GM21529 (cell line): ENCODE results near the gene CCDC78.
"Not testable (repeated sequence)": the region's sequence is repeated elsewhere in the genome, so short reads cannot be mapped to it uniquely, and the experiment has no call there.

ENCODE experiments used
- ATAC-seq: cut with Tn5 transposase; IDR thresholded peaks from one replicate; pipeline ENCODE4 v1.9.1; 2021; ENCODE audit not compliant: unreplicated experiment

CCDC78 gene

DNA sequence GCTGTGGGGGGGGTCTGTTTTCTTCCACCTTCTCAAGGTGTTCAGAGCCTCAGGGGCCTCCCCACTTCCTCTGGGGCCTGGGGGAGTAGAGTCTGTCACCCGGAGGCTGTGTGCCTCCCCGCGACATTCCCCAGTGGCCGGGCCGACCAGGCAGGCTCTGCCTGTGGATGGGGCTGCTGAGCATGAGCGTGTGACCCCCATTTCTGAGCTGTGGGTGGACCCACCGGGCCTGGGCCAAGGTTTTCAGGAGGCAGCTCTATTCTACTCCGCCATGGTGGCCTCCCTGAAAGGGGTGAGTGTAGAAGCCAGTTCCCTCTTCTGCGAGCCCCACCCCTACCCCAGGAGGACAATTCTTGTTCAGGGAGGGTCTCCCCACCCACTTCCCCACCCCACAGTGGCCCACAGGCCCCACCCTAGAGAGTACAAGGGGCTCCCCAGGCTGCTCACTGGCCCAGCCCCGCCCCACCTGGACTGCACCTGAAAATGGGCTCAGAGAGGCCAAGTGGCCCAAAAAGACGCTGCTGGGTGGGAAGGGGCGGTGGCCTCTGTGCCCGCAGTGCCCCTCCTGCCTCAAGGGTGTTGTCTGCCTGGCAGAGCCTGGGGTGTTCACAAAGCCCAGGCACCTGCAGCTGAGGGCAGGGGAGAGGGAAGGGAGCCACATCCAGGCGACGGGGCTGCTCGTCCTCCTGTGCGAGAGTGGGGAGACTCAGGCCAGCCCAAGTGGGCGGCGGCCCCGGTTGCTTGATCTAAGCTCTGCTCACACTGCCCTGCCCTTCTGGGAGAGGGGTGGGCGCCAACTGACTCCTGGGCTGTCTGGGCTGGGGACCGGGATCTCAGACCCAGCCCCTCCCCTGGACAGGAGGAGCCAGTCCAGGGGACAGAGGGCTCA is 35.6 kb upstream of the CCDC78 start:
- ATAC-seq = no peak

GRCh38 chr16:760545-761343 is 34.5 kb upstream of the CCDC78 start, which contains the start of gene MSLN:
Gene MSLN (plus strand): TSS chr16:760734. CDS start chr16:762681, 1,947 bp downstream.
- ATAC-seq = no peak

- ATAC-seq = no peak
Measured at GRCh38 chr16:760065-760464, 33.8 kb upstream of the CCDC78 start.

DNA sequence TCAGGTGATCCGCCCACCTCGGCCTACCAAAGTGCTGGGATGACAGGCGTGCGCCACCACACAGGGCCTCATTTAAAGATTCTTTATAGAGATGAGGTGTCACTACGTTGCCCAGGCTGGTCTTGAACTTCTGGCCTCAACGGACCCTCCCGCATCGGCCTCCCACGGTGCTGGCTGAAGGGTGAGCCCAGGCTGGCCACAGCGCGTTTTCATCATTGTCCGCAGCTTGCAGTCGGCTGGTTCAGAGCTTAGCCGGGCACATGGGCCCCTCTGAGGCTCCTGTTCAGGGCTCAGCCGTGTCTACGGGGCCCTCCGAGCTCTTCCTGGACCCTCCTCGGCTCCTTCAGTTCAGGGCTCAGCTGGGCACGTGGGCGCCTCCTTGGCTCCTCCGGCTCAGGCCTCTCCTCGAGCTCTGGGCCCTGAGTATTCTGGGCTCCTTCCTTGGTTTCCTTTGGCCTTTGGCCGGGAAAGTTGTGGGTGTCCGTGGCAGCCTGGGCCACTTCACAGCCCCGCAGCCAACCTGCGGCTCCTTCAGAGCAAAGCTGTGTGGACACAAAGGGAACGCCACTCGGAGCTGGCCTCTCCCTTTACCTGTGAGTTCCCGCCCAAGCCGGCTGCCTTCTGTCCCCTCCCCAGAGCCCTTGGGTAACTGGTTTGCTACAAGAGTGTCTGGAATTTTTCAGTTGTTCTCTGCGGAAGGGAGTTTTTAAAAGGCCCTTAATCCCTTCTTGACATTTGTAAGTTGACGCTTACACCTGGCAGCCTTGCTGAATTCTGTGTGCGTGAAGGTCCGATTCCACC is 33.1 kb upstream of the CCDC78 start:
- no peak for ATAC-seq

DNA sequence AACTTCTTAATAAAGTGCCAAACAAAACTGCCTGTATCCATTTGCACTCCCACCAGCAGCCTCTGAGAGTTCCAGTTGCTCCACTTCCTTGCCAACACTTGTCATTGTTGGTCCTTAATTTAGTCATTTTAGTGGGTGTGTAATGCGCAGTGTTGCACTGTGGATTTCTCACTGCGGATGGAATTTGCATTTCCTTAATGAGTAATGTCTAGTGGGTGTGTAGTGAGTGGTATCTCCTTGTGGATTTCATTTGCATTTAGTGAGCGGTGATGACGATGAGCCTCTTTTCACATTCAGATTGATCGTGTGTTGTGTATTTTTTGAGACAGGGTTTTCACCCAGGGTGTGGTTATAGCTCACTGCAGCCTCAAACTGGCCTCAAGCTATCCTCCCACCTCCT is 30.2 kb upstream of the CCDC78 start:
- ATAC-seq = no peak

GRCh38 chr16:754656-755055 is 28.4 kb upstream of the CCDC78 start:
- no peak for ATAC-seq

GRCh38 chr16:754121-754607 is 27.9 kb upstream of the CCDC78 start:
- ATAC-seq = not testable (repeated sequence)

- ATAC-seq = no peak
Measured at GRCh38 chr16:752007-752312, 25.7 kb upstream of the CCDC78 start.

DNA sequence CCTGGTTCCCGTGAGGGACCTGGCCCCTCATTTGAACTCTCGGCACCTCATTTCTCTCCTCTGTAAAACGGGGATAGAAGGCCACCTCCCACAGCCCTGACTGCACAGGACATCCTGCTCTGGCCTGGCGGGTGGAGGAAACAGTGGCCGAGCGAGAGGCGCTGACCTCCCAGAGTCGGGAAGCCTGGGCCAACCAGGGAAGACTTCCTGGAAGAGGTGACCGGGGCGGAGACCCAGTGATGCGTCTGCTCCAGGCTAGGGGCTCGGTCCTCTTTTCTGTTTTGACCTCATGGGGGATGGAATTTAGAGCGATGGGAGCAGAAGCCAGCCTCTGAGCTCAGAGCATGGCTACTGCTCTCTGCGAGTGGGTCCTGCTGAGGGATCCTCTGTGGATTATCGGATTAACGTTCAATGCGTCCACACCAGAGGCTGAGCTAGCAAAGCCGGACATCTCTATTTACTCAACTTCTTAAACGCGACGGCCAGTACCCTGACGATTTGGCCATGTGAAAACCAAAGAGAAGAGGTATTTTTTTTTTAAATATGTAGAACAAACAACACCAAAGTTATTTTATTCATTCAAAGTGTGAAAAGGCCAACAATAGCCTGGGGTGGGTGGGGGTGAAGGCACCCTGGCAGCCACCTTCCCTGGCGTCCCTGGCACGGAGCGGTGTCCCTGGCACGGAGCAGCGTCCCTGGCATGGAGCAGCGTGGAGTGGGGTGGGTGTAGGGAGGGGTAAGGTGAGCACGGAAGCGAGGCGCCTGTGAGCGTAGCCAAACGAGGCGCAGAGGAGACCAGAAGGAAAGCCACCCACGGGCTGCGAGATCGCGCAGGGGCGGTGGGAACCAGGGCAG is 25.1 kb upstream of the CCDC78 start:
- no peak for ATAC-seq

- no peak for ATAC-seq
Measured at GRCh38 chr16:750485-750884, 24.2 kb upstream of the CCDC78 start.

DNA sequence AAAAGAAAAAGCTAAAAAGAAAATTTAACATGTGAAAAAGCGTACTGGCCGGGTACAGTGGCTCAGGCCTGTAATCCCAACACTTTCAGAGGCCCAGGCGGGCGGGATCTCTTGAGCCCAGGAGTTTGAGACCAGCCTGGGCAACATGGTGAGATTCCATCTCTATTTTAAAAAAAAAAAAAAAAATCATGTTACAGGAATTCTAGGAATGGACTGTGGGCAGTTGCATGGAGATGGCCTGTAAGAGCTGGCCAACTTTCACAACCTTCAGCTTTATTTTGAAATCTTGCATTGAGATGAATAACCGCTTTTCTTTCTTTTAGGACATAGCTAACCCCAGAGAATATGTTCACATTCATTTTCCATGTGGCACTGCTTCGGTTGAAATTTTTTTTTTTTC is 22.8 kb upstream of the CCDC78 start:
- no peak for ATAC-seq

GRCh38 chr16:747978-748746 is 21.9 kb upstream of the CCDC78 start:
- no peak for ATAC-seq

GRCh38 chr16:746637-747036 is 20.4 kb upstream of the CCDC78 start:
- ATAC-seq = no peak

DNA sequence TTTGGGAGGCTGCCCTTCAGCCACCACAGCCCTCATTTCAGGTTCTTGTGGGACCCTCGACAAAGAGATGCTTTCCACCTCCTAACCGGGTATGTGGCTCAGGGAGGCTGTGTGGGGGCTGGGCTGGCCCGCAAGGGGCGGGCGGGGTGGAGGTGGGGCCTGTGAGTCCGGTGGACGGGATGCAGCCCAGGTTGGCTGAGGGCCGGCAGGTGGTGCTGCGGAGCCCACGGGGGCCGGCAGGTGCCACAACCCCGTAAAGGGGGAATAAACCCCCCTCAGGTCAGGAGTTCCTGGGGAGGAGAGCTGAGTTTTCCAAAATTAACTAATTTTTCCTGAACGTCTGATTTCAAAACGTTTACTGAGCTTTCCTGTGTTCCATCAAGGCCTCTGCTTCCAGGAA is 19.5 kb upstream of the CCDC78 start:
- ATAC-seq = no peak

DNA sequence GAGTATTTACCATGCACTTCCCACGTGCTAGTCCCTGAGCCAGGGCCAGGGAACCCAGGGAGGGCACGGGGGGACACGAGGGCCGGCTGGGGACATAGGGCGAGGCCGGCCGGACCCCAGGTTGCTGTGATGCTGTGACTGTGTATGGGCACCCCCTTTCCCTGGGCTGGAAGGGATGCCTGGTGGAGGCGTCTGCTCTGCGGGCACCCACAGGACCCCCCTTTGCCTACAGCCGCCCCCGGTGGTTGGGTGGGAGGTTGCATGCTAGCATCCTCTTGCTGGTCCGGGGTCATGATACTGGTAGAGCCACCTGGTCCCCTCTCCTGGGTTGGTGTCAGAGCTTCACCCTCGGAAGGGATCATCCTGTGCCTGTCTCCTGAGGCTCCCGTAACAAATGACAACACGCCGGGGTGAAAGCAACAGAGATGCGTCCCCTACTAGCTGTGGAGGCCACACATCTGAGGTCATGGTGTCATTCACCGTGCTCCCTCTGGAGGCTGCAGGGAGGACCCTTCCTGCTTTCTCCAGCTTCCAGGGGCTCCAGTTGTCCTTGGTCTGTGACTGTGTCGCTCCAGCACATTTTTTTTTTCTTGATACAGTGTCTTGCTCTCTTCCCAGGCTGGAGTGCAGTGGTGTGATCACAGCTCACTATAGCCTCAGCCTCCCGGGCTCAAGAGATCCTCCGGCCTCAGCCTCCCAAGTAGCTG is 17.7 kb upstream of the CCDC78 start:
- no peak for ATAC-seq

- ATAC-seq = not testable (repeated sequence)
Measured at GRCh38 chr16:742894-743293, 16.7 kb upstream of the CCDC78 start.

DNA sequence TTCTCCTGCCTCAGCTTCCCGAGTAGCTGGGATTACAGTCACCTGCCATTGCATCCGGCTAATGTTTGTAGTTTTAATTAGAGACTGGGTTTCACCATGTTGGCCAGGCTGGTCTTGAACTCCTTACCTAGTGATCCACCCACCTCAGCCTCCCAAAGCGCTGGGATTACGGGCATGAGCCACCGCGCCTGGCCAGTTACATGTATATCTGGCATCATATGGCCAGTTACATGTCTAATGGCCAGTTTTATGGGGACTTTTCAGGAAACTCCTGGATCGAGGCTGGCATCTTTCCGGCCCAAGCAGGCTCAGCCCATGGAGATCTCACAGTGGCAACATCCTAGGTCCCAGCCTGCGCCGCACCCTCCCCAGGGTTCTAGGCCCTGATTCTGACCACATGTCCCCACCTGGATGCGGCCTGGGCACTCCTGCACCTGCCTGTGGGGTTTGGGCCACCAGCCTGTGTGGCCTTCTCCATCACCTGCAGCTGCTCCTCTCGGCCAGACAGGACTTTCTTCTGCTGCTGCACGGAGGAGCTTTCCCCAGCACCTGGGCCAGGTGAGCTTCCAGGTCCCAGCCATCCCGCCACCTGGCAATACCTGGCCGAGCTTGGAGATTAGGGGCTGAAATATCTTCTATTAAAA is 15.9 kb upstream of the CCDC78 start:
- no peak for ATAC-seq

GRCh38 chr16:740764-741505 is 14.7 kb upstream of the CCDC78 start, which contains the start of gene CIAO3:
Gene CIAO3 (minus strand): TSS chr16:740997. CDS start chr16:740985, 12 bp downstream.
- peak; percentile 64 for ATAC-seq
